ENCODE data around the gene PRSS58. TPM values are rescaled to one million over a fixed set of nuclear protein-coding genes. Genes with fewer than 3 reads are reported as not detected.

The PRSS58 gene
- polyA plus RNA-seq (ENCODE audit: insufficient read length in 4 of 4), result not detected

GRCh38 chr7:142257958-142258357 is at the start of gene PRSS58:
Gene PRSS58, minus strand, starts transcription at chr7:142258058. Its CDS starts 351 bp downstream, at chr7:142257707.
- no peak for DNase-seq (ENCODE audit: low read depth in 4 of 4, low spot score in 3 of 4)

- no peak for DNase-seq (ENCODE audit: low read depth in 4 of 4, low spot score in 3 of 4)
Measured at GRCh38 chr7:142307246-142307900, 49.5 kb upstream of the PRSS58 start.

GRCh38 chr7:142303650-142304049 is 45.8 kb upstream of the PRSS58 start:
- DNase-seq (ENCODE audit: low read depth in 4 of 4, low spot score in 3 of 4), result no peak

GRCh38 chr7:142301923-142302550 is 44.2 kb upstream of the PRSS58 start:
- no peak for DNase-seq (ENCODE audit: low read depth in 4 of 4, low spot score in 3 of 4)

GRCh38 chr7:142301299-142301698 is 43.4 kb upstream of the PRSS58 start:
- no peak for DNase-seq (ENCODE audit: low read depth in 4 of 4, low spot score in 3 of 4)

- DNase-seq (ENCODE audit: low read depth in 4 of 4, low spot score in 3 of 4), result no peak
Measured at GRCh38 chr7:142300689-142301088, 42.8 kb upstream of the PRSS58 start.

- no peak for DNase-seq (ENCODE audit: low read depth in 4 of 4, low spot score in 3 of 4)
Measured at GRCh38 chr7:142299237-142299781, 41.5 kb upstream of the PRSS58 start.

GRCh38 chr7:142298627-142299026 is 40.8 kb upstream of the PRSS58 start:
- no peak for DNase-seq (ENCODE audit: low read depth in 4 of 4, low spot score in 3 of 4)

GRCh38 chr7:142298009-142298408 is 40.2 kb upstream of the PRSS58 start:
- DNase-seq (ENCODE audit: low read depth in 4 of 4, low spot score in 3 of 4), result no peak

- DNase-seq (ENCODE audit: low read depth in 4 of 4, low spot score in 3 of 4), result no peak
Measured at GRCh38 chr7:142280263-142280662, 22.4 kb upstream of the PRSS58 start.

- DNase-seq (ENCODE audit: low read depth in 4 of 4, low spot score in 3 of 4), result no peak
Measured at GRCh38 chr7:142279601-142280000, 21.7 kb upstream of the PRSS58 start.

- no peak for DNase-seq (ENCODE audit: low read depth in 4 of 4, low spot score in 3 of 4)
Measured at GRCh38 chr7:142275028-142275427, 17.2 kb upstream of the PRSS58 start.

GRCh38 chr7:142272841-142273240 is 15.0 kb upstream of the PRSS58 start:
- DNase-seq (ENCODE audit: low read depth in 4 of 4, low spot score in 3 of 4), result no peak

- no peak for DNase-seq (ENCODE audit: low read depth in 4 of 4, low spot score in 3 of 4)
Measured at GRCh38 chr7:142263598-142264380, 5.9 kb upstream of the PRSS58 start.

- DNase-seq (ENCODE audit: low read depth in 4 of 4, low spot score in 3 of 4), result no peak
Measured at GRCh38 chr7:142250705-142251104, 7.2 kb downstream of the PRSS58 start.

GRCh38 chr7:142249918-142250317 is 7.9 kb downstream of the PRSS58 start:
- no peak for DNase-seq (ENCODE audit: low read depth in 4 of 4, low spot score in 3 of 4)

GRCh38 chr7:142248166-142249160 is 9.4 kb downstream of the PRSS58 start:
- no peak for DNase-seq (ENCODE audit: low read depth in 4 of 4, low spot score in 3 of 4)

- DNase-seq (ENCODE audit: low read depth in 4 of 4, low spot score in 3 of 4), result no peak
Measured at GRCh38 chr7:142243823-142244222, 14.0 kb downstream of the PRSS58 start.

GRCh38 chr7:142240546-142240945 is 17.3 kb downstream of the PRSS58 start:
- no peak for DNase-seq (ENCODE audit: low read depth in 4 of 4, low spot score in 3 of 4)

GRCh38 chr7:142231716-142232115 is 26.1 kb downstream of the PRSS58 start:
- no peak for DNase-seq (ENCODE audit: low read depth in 4 of 4, low spot score in 3 of 4)
